HEK293 (cell line): Measurements from ENCODE around the gene NDRG3.

Experiments used
- CTCF ChIA-PET: fragments of 350-600 bp; formaldehyde crosslinking; extraction: SDS; loops from one replicate; lab custom pipeline; 2021; ENCODE audit warnings: antibody characterized with exemption; lab: Yijun Ruan, JAX
- POLR2A ChIA-PET: fragments of 300-600 bp; formaldehyde crosslinking; extraction: SDS; loops from one replicate; lab custom pipeline; 2020; ENCODE audit warnings: antibody characterized with exemption, inconsistent platforms; lab: Yijun Ruan, JAX
- H3K27ac ChIP-seq: fragments of 200-500 bp; sonication (Bioruptor generic); 2 replicates; pipeline ENCODE4 v1.5.1; 2014; ENCODE audit warnings: low read depth, low read length, control low read depth, inconsistent platforms; ENCODE audit errors: extremely low read depth
- H3K36me3 ChIP-seq, 2 experiments: fragments of 200-500 bp in 1 of 2; sonication (Bioruptor generic) in 1 of 2; 1 replicate in 1 of 2; 2 replicates in 1 of 2; pipeline ENCODE4 v1.5.1; 2014 to 2017; ENCODE audit warnings: inconsistent platforms in 2 of 2, low read length in 2 of 2; ENCODE audit not compliant: control insufficient read depth in 2 of 2, insufficient read depth in 1 of 2
- H3K4me1 ChIP-seq: fragments of 200-500 bp; sonication (Bioruptor generic); 2 replicates; pipeline ENCODE4 v1.5.1; 2014; ENCODE audit warnings: mild to moderate bottlenecking, low read length, inconsistent platforms; ENCODE audit not compliant: control insufficient read depth, insufficient read depth
- H3K4me3 ChIP-seq: 2 replicates; pipeline ENCODE4 v1.5.1; 2011; ENCODE audit warnings: low read depth, mild to moderate bottlenecking, control low read depth, low read length, moderate library complexity
- H3K9me3 ChIP-seq: fragments of 200-500 bp; sonication (Bioruptor generic); 2 replicates; pipeline ENCODE4 v1.5.1; 2014; ENCODE audit warnings: low read depth, low read length, inconsistent platforms; ENCODE audit not compliant: control insufficient read depth, insufficient read depth
- KLF8 ChIP-seq: fragments of 450-650 bp; formaldehyde crosslinking; IDR thresholded peaks from 2 replicates; pipeline ENCODE4 v1.5.1; 2016; ENCODE audit warnings: missing biosample characterization, missing genetic modification characterization
- REPIN1 ChIP-seq: fragments of 450-650 bp; formaldehyde crosslinking; IDR thresholded peaks from 2 replicates; pipeline ENCODE4 v1.5.1; 2017; ENCODE audit warnings: missing biosample characterization, missing genetic modification characterization, low read depth
- SALL2 ChIP-seq: fragments of 450-650 bp; formaldehyde crosslinking; IDR thresholded peaks from 2 replicates; pipeline ENCODE4 v1.5.0; 2017; ENCODE audit warnings: missing biosample characterization, mild to moderate bottlenecking, missing genetic modification characterization, borderline replicate concordance
- TRIM28 ChIP-seq: IDR thresholded peaks from 2 replicates; pipeline ENCODE4 v1.6.1; 2011; ENCODE audit warnings: low read length, control low read depth, borderline replicate concordance
- ZBTB21 ChIP-seq: fragments of 450-650 bp; formaldehyde crosslinking; IDR thresholded peaks from 2 replicates; pipeline ENCODE4 v1.5.1; 2017; ENCODE audit warnings: missing biosample characterization, missing genetic modification characterization
- ZFP41 ChIP-seq: fragments of 450-650 bp; formaldehyde crosslinking; IDR thresholded peaks from 2 replicates; pipeline ENCODE4 v1.5.1; 2016; ENCODE audit warnings: missing biosample characterization, missing genetic modification characterization, borderline replicate concordance
- ZNF121 ChIP-seq: fragments of 450-650 bp; formaldehyde crosslinking; IDR thresholded peaks from 2 replicates; pipeline ENCODE4 v1.5.1; 2016; ENCODE audit warnings: missing biosample characterization, missing genetic modification characterization
- ZNF146 ChIP-seq: fragments of 450-650 bp; formaldehyde crosslinking; IDR thresholded peaks from 2 replicates; pipeline ENCODE4 v1.5.1; 2016; ENCODE audit warnings: missing biosample characterization, missing genetic modification characterization
- ZNF394 ChIP-seq: fragments of 450-650 bp; formaldehyde crosslinking; IDR thresholded peaks from 2 replicates; pipeline ENCODE4 v1.5.1; 2016; ENCODE audit warnings: missing biosample characterization, missing genetic modification characterization, mild to moderate bottlenecking, moderate library complexity, borderline replicate concordance
- ZNF433 ChIP-seq: fragments of 450-650 bp; formaldehyde crosslinking; IDR thresholded peaks from 2 replicates; pipeline ENCODE4 v1.5.1; 2016; ENCODE audit warnings: missing biosample characterization, missing genetic modification characterization, low read depth
- ZNF501 ChIP-seq: fragments of 450-650 bp; formaldehyde crosslinking; IDR thresholded peaks from 2 replicates; pipeline ENCODE4 v1.5.1; 2016; ENCODE audit warnings: missing biosample characterization, missing genetic modification characterization
- ZNF610 ChIP-seq: fragments of 450-650 bp; formaldehyde crosslinking; IDR thresholded peaks from 2 replicates; pipeline ENCODE4 v1.5.1; 2016; ENCODE audit warnings: missing biosample characterization, missing genetic modification characterization, borderline replicate concordance
- ZNF621 ChIP-seq: fragments of 450-650 bp; formaldehyde crosslinking; IDR thresholded peaks from 2 replicates; pipeline ENCODE4 v1.5.1; 2017; ENCODE audit warnings: missing biosample characterization, missing genetic modification characterization
- ZNF624 ChIP-seq: fragments of 450-650 bp; formaldehyde crosslinking; IDR thresholded peaks from 2 replicates; pipeline ENCODE4 v1.5.1; 2017; ENCODE audit warnings: missing biosample characterization, missing genetic modification characterization
- ZNF837 ChIP-seq: fragments of 450-650 bp; formaldehyde crosslinking; IDR thresholded peaks from 2 replicates; pipeline ENCODE4 v1.5.1; 2016; ENCODE audit warnings: missing biosample characterization, missing genetic modification characterization
- TF ChIP-seq, protein P1 (sequence below): fragments of 450-650 bp; formaldehyde crosslinking; IDR thresholded peaks from 2 replicates; pipeline ENCODE4 v1.5.1; 2016; ENCODE audit warnings: missing biosample characterization, missing genetic modification characterization
- TF ChIP-seq, protein P2 (sequence below): fragments of 450-650 bp; formaldehyde crosslinking; IDR thresholded peaks from 2 replicates; pipeline ENCODE4 v1.5.1; 2016; ENCODE audit warnings: missing biosample characterization, missing genetic modification characterization
- TF ChIP-seq, protein P3 (sequence below): fragments of 450-650 bp; formaldehyde crosslinking; IDR thresholded peaks from 2 replicates; pipeline ENCODE4 v1.5.1; 2016; ENCODE audit warnings: missing biosample characterization, missing genetic modification characterization
- TF ChIP-seq, protein P4 (sequence below): IDR thresholded peaks from 2 replicates; pipeline ENCODE4 v1.6.1; 2011; ENCODE audit warnings: mild to moderate bottlenecking, low read depth, low read length, borderline replicate concordance
- TF ChIP-seq, protein P5 (sequence below): fragments of 450-650 bp; formaldehyde crosslinking; IDR thresholded peaks from 2 replicates; pipeline ENCODE4 v1.5.1; 2016; ENCODE audit warnings: missing biosample characterization, missing genetic modification characterization

The NDRG3 gene

DNA sequence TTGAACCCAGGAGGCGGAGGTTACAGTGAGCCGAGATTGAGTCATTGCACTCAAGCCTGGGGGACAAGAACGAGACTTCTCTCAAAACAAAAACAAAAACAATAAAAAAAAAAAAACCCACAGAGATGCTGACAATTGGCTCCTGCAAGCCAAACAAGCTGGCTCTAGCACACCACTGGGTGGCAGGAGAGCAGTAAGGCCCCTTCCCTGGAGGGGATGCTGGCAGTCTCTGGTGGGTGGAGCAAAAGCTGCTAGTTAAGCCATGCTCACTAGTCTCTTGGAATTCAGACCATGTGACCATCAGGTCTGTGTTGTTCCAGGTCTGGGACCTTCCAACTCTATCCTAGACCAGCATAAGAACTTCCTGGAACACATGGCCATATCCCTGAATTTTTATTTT lies 46.5 kb upstream of the NDRG3 start (continued):
- TF ChIP-seq, protein P1, sequence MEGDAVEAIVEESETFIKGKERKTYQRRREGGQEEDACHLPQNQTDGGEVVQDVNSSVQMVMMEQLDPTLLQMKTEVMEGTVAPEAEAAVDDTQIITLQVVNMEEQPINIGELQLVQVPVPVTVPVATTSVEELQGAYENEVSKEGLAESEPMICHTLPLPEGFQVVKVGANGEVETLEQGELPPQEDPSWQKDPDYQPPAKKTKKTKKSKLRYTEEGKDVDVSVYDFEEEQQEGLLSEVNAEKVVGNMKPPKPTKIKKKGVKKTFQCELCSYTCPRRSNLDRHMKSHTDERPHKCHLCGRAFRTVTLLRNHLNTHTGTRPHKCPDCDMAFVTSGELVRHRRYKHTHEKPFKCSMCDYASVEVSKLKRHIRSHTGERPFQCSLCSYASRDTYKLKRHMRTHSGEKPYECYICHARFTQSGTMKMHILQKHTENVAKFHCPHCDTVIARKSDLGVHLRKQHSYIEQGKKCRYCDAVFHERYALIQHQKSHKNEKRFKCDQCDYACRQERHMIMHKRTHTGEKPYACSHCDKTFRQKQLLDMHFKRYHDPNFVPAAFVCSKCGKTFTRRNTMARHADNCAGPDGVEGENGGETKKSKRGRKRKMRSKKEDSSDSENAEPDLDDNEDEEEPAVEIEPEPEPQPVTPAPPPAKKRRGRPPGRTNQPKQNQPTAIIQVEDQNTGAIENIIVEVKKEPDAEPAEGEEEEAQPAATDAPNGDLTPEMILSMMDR (tag by site-specific recombination) = peak; percentile 49

DNA sequence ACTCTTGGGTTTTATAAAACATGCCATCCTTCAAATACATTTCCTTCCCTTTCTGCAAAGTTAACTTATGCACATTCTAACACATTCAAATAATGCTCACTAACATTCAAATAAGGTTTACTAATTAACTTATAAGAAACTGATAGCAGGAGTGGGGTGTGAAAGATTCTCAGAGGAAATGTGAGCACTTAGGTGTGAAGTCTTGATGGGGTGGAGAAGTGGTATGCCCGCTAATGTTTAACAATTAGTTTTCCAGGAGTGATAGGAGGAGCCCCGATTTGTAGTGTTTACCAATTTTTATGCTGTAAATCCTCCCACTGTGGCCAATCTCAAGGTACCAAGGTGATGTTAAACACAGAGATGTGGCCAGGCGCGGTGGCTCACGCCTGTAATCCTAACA lies 46.0 kb upstream of the NDRG3 start:
- Histone ChIP-seq H3K9me3 (no peaks in the 10 kb centered on the region), H3K4me3 (no peak overlapping the region), H3K27ac (no peak overlapping the region), H3K36me3 (peaks cover 0 to 49% of the 10 kb centered on the region in 2 experiments; a peak in 2 of 3 replicates), H3K4me1 (no peaks in the 10 kb centered on the region)
- TF ChIP-seq ZNF610 (no peak), ZNF394 (tag by site-specific recombination) (no peak), TRIM28 (no peak), ZBTB21 (no peak), ZNF146 (tag by site-specific recombination) (no peak), KLF8 (tag by site-specific recombination) (no peak), ZNF121 (tag by site-specific recombination) (no peak)
- ChIA-PET POLR2A (interaction anchor here (2.4 kb wide), 1 partner anchor 18 kb away, joined by 12 read pairs; the partner anchor contains the start of gene DSN1), CTCF (interaction anchor here (0.6 to 3.4 kb wide), 13 partner anchors 9 to 96 kb away, joined by 3 to 19 read pairs (median 5); partner anchors contain the start of gene DSN1)

DNA sequence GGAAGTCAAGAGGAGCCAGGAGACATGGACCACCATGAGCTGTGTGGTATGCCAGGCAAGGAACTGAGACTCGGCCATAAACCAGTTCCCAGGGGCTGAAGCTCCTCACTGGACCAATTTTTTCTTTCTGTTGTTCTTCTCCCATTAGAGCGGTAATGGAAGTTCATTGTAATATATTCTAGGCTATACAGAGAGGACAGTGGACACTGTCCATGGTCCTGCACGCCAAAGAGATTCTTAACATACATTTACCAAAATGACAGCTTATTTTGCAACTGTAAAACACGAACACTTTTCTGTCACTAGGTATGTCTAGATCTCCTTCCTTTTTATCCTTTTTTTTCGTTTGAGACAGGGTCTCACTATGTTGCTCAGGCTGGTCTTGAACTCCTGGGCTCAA lies 40.8 kb upstream of the NDRG3 start:
- CTCF ChIA-PET = interaction anchor here (0.7 to 1.4 kb wide), 4 partner anchors 12 to 387 kb away, joined by 3 to 12 read pairs (median 5); partner anchors contain the start of gene DSN1
- peaks cover 0 to 49% of the 10 kb centered on the region in 2 experiments; a peak in 2 of 3 replicates for H3K36me3 ChIP-seq
- TF ChIP-seq, protein P2, sequence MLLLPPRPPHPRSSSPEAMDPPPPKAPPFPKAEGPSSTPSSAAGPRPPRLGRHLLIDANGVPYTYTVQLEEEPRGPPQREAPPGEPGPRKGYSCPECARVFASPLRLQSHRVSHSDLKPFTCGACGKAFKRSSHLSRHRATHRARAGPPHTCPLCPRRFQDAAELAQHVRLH (tag by site-specific recombination) = no peak
- TF ChIP-seq, protein P3, sequence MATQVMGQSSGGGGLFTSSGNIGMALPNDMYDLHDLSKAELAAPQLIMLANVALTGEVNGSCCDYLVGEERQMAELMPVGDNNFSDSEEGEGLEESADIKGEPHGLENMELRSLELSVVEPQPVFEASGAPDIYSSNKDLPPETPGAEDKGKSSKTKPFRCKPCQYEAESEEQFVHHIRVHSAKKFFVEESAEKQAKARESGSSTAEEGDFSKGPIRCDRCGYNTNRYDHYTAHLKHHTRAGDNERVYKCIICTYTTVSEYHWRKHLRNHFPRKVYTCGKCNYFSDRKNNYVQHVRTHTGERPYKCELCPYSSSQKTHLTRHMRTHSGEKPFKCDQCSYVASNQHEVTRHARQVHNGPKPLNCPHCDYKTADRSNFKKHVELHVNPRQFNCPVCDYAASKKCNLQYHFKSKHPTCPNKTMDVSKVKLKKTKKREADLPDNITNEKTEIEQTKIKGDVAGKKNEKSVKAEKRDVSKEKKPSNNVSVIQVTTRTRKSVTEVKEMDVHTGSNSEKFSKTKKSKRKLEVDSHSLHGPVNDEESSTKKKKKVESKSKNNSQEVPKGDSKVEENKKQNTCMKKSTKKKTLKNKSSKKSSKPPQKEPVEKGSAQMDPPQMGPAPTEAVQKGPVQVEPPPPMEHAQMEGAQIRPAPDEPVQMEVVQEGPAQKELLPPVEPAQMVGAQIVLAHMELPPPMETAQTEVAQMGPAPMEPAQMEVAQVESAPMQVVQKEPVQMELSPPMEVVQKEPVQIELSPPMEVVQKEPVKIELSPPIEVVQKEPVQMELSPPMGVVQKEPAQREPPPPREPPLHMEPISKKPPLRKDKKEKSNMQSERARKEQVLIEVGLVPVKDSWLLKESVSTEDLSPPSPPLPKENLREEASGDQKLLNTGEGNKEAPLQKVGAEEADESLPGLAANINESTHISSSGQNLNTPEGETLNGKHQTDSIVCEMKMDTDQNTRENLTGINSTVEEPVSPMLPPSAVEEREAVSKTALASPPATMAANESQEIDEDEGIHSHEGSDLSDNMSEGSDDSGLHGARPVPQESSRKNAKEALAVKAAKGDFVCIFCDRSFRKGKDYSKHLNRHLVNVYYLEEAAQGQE = peak; percentile 96
- TF ChIP-seq ZFP41 (tag by site-specific recombination) = no peak
- no peaks in the 10 kb centered on the region for H3K9me3 ChIP-seq
- H3K4me1 ChIP-seq = no peaks in the 10 kb centered on the region
- no peak overlapping the region for H3K27ac ChIP-seq
- no peak overlapping the region for H3K4me3 ChIP-seq
- POLR2A ChIA-PET = interaction anchor here (1.5 kb wide), 1 partner anchor 13 kb away, joined by 5 read pairs; the partner anchor contains the start of gene DSN1

DNA sequence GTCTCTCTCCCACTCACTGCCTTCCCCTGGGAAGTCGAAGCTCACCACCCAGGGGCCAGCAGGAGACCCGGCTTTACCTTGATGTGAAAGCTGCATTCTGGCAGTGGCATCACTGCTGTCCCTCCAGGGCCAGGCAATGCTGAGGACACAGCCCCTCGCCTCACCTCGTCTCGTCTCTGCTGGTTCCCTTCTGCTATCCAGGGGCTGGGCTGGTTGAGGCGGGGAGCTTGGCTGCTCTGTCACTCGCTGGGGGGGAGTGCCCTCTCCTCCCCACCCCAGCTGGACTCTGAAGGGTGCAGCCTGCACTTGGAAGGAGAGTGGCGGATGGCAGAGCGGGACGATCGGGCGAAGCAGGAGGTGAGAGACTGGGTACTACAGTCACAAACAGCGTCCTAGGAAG lies 40.4 kb upstream of the NDRG3 start:
- Histone ChIP-seq H3K27ac (no peak overlapping the region), H3K9me3 (no peaks in the 10 kb centered on the region), H3K36me3 (peaks cover 0 to 45% of the 10 kb centered on the region in 2 experiments; a peak in 2 of 3 replicates), H3K4me1 (no peaks in the 10 kb centered on the region), H3K4me3 (no peak overlapping the region)
- ChIA-PET CTCF (interaction anchor here (0.7 to 1.4 kb wide), 4 partner anchors 12 to 387 kb away, joined by 3 to 12 read pairs (median 5); partner anchors contain the start of gene DSN1), POLR2A (interaction anchor here (1.5 kb wide), 1 partner anchor 12 kb away, joined by 5 read pairs; the partner anchor contains the start of gene DSN1)
- TF ChIP-seq, protein P4, sequence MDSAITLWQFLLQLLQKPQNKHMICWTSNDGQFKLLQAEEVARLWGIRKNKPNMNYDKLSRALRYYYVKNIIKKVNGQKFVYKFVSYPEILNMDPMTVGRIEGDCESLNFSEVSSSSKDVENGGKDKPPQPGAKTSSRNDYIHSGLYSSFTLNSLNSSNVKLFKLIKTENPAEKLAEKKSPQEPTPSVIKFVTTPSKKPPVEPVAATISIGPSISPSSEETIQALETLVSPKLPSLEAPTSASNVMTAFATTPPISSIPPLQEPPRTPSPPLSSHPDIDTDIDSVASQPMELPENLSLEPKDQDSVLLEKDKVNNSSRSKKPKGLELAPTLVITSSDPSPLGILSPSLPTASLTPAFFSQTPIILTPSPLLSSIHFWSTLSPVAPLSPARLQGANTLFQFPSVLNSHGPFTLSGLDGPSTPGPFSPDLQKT = no peak
- no peak for TF ChIP-seq SALL2
- TF ChIP-seq, protein P5, sequence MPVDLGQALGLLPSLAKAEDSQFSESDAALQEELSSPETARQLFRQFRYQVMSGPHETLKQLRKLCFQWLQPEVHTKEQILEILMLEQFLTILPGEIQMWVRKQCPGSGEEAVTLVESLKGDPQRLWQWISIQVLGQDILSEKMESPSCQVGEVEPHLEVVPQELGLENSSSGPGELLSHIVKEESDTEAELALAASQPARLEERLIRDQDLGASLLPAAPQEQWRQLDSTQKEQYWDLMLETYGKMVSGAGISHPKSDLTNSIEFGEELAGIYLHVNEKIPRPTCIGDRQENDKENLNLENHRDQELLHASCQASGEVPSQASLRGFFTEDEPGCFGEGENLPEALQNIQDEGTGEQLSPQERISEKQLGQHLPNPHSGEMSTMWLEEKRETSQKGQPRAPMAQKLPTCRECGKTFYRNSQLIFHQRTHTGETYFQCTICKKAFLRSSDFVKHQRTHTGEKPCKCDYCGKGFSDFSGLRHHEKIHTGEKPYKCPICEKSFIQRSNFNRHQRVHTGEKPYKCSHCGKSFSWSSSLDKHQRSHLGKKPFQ (tag by site-specific recombination) = no peak
- TF ChIP-seq ZNF501 (tag by site-specific recombination) = no peak
- no peak for TF ChIP-seq ZNF621 (tag by site-specific recombination)
- TF ChIP-seq ZNF624 (tag by site-specific recombination) = no peak
- no peak for TF ChIP-seq ZNF837
- TF ChIP-seq ZNF433 = no peak
- TF ChIP-seq REPIN1 (tag by site-specific recombination) = no peak
